Right atrium auricular region (tissue), 2 donors: ENCODE results near the gene CNEP1R1. TPM values are rescaled to one million over a fixed set of nuclear protein-coding genes. Genes with fewer than 3 reads are reported as not detected.

Source experiments
- DNase-seq: peaks from one replicate; pipeline ENCODE4 v3.0.0-alpha.2; 2019; ENCODE audit warnings: low spot score
- H3K27ac ChIP-seq, 2 donors: fragments of 200-600 bp; sonication (generic); 1 replicate in 1 of 2; 2 replicates in 1 of 2; pipeline ENCODE4 v1.5.1; 2016 to 2019
- H3K27me3 ChIP-seq, 2 donors: fragments of 200-600 bp; sonication (generic); one replicate each; pipeline versions ENCODE4 v1.5.1 to v1.6.0; 2017 to 2019
- H3K36me3 ChIP-seq: fragments of 200-600 bp; sonication (generic); one replicate; pipeline ENCODE4 v1.5.1; 2016
- H3K4me1 ChIP-seq, 2 donors: fragments of 200-600 bp; sonication (generic); one replicate each; pipeline versions ENCODE4 v1.5.1 to v1.6.0; 2017 to 2019
- H3K4me3 ChIP-seq, 2 donors: fragments of 200-600 bp; sonication (generic); 1 replicate in 1 of 2; 2 replicates in 1 of 2; pipeline ENCODE4 v1.5.1; 2017 to 2019; ENCODE audit warnings: mild to moderate bottlenecking in 1 of 2, moderate library complexity in 1 of 2
- H3K9me3 ChIP-seq, 2 donors: fragments of 200-600 bp; sonication (generic); one replicate each; pipeline ENCODE4 v1.5.1; 2019
- CTCF ChIP-seq, 2 donors: fragments of 200-600 bp; sonication (generic); IDR thresholded peaks; one replicate each; pipeline ENCODE4 v1.5.1; 2019; ENCODE audit warnings: antibody characterized with exemption in 2 of 2
- total RNA-seq, 2 donors: library from RNA; depleted of rRNA; stranded (reverse); fragments of >200 nt; gene quantifications; one replicate each; pipeline ENCODE4 v1.1.0, GENCODE V29; 2016

The CNEP1R1 gene
- 10 to 100 TPM; 11.6 to 13.3 TPM for total RNA-seq

GRCh38 chr16:50024684-50025536 is at the start of gene CNEP1R1:
CNEP1R1 (plus strand) TSS chr16:50025225; CDS start chr16:50025316, 91 bp downstream.
- Histone ChIP-seq H3K4me3 (peak within 1 kb of the TSS; percentile 98 to 99), H3K4me1 (peaks cover 0 to 20% of the 10 kb centered on the region in 2 donors), H3K9me3 (no peaks in the 10 kb centered on the region), H3K27ac (peak within 1 kb of the TSS; percentile 80 to 85), H3K36me3 (peaks cover under 1% of the 10 kb centered on the region), H3K27me3 (no peaks in the 10 kb centered on the region)
- peak; percentile 98 for DNase-seq
- peak; percentile 99 to 100 for TF ChIP-seq CTCF (IDR thresholded peaks at IDR 0.05)

- DNase-seq: no peak
- Histone ChIP-seq H3K27me3 (no peaks in the 10 kb centered on the region), H3K9me3 (peaks cover 0 to 13% of the 10 kb centered on the region in 2 donors), H3K4me3 (no peak overlapping the region), H3K36me3 (no peaks in the 10 kb centered on the region), H3K4me1 (no peaks in the 10 kb centered on the region), H3K27ac (no peak overlapping the region)
- TF ChIP-seq CTCF (IDR thresholded peaks at IDR 0.05): no peak
These were observed 47.6 kb upstream of the CNEP1R1 start for GRCh38 chr16:49977427-49977826.

- H3K27ac ChIP-seq: no peak overlapping the region
- no peak overlapping the region for H3K4me3 ChIP-seq
- no peaks in the 10 kb centered on the region for H3K4me1 ChIP-seq
- TF ChIP-seq CTCF (IDR thresholded peaks at IDR 0.05): no peak
- H3K36me3 ChIP-seq: no peaks in the 10 kb centered on the region
- H3K9me3 ChIP-seq: peaks cover 0 to 13% of the 10 kb centered on the region in 2 donors
- no peaks in the 10 kb centered on the region for H3K27me3 ChIP-seq
- DNase-seq: no peak
These were observed 46.3 kb upstream of the CNEP1R1 start for GRCh38 chr16:49978569-49979326.

DNA sequence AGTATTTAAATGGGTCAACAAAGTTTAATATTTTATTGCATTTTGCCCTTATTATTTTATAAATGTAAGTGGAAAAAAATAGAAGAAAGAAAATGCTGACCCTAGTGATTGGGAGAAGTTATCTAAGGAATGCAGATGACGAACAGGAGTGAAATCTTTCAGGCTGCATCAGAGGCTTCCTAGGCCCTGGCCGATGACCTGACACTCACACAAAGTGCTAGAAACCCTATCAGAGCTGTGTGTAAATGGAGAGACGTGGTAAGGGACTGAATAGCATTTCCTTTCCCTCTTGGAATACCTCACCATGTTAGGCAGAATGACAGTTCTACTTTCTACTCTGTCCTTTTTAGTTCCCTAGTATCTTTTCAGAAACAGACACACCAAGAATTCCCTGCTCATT is 44.9 kb upstream of the CNEP1R1 start:
- TF ChIP-seq CTCF (IDR thresholded peaks at IDR 0.05): no peak
- H3K4me1 ChIP-seq: no peaks in the 10 kb centered on the region
- no peak overlapping the region for H3K4me3 ChIP-seq
- peaks cover 0 to 13% of the 10 kb centered on the region in 2 donors for H3K9me3 ChIP-seq
- no peaks in the 10 kb centered on the region for H3K36me3 ChIP-seq
- DNase-seq: no peak
- no peaks in the 10 kb centered on the region for H3K27me3 ChIP-seq
- H3K27ac ChIP-seq: no peak overlapping the region

DNA sequence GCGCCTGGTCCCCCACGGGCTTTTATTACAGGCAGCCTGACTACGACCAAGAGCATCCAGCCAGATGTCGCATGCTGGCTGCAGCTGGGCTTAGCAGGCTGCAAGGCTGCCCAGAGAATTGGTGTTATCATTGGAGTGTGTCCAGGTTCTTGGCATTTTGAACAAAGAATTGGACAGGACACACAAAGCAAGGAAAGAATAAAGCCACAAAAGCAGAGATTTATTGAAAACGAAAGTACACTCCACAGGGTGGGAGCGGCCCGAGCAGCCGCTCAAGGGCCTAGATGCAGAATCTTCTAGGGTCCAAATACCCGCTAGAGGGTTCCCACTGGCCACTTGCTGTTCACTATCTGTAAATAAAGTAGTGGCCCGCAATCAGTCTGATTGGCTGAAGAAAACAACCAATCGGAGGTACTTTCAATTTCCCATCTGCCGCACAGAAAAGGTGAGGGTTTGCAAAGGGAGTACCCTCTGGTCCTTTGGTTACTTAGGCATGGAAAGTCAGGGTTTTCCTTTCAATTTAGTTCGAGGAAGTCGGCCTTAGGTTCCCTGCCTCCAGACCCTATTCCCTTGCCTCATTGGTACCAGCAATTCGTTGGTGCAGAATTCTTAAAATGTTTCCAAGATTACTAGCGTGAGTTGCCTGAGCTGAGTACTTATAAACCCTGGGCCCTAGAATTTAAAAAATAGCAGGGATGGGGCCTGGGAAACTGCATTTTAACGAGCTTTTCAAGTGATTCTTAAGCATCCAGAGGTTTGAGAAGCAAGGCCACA is 38.5 kb upstream of the CNEP1R1 start:
- H3K9me3 ChIP-seq: no peaks in the 10 kb centered on the region
- TF ChIP-seq CTCF (IDR thresholded peaks at IDR 0.05): no peak
- peak overlapping the region; percentile 3 to 7 for H3K4me3 ChIP-seq
- H3K4me1 ChIP-seq: no peaks in the 10 kb centered on the region
- no peak for DNase-seq
- H3K27me3 ChIP-seq: no peaks in the 10 kb centered on the region
- no peaks in the 10 kb centered on the region for H3K36me3 ChIP-seq
- no peak overlapping the region for H3K27ac ChIP-seq
